Measurements from ENCODE around the gene ABITRAM.
"Not testable (repeated sequence)": the region's sequence is repeated elsewhere in the genome, so short reads cannot be mapped to it uniquely, and the experiment has no call there.

Gene ABITRAM, protein sequence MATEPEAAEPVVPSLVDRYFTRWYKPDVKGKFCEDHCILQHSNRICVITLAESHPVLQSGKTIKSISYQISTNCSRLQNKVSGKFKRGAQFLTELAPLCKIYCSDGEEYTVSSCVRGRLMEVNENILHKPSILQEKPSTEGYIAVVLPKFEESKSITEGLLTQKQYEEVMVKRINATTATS
- total RNA-seq, result 6.2 to 13.0 (median 10.0) reads per million in 4 donors

DNA sequence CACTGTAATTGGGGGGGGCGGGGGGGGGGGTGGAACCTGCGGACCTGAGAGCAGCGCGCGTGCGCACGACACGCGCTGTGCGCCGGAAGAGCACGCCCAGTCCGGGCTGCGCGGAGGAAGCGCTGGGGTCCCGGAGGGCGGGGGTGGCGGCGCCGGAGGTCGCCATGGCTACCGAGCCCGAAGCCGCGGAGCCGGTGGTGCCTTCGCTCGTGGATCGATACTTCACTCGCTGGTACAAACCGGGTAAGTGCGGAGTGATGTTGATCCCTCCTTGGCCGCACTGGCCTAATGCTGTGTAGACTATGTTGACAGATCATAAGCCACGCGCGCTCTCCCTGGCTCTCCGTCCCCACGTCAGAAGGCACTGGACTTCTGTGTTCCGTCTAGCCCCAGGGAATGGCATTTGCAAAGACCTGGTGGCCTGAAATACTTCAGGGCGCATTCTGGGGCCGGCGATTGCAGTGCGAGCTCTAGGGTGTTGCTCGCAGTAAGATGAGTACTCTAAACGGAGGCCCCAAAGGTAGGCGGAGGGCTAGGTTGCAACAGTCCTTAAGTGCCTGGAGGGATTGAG is at the start of gene ABITRAM:
ABITRAM (plus strand) TSS at position 78 of the 571 bp plus-strand sequence; CDS start at position 165, 87 bp downstream.
- DNase-seq, result peak; percentile 69 to 89 (median 71)

DNA sequence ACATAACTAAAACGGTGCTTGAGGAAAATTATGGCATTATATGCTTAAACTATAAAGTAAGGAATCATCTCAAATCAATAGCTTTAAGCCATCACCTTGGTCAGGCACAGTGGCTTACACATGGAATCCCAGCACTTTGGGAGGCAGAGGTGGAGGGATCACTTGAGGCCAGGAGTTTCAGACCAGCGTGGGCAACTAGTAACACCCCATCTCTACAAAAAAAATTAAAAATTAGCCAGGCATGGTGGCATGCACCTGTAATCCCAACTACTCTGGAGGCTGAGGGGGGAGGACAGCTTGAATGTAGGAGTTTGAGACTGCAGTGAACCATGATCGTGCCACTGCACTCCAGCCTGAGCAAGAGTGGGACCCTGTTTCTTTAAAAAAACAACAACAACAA is 49.5 kb upstream of the ABITRAM start:
- DNase-seq, result no peak

DNA sequence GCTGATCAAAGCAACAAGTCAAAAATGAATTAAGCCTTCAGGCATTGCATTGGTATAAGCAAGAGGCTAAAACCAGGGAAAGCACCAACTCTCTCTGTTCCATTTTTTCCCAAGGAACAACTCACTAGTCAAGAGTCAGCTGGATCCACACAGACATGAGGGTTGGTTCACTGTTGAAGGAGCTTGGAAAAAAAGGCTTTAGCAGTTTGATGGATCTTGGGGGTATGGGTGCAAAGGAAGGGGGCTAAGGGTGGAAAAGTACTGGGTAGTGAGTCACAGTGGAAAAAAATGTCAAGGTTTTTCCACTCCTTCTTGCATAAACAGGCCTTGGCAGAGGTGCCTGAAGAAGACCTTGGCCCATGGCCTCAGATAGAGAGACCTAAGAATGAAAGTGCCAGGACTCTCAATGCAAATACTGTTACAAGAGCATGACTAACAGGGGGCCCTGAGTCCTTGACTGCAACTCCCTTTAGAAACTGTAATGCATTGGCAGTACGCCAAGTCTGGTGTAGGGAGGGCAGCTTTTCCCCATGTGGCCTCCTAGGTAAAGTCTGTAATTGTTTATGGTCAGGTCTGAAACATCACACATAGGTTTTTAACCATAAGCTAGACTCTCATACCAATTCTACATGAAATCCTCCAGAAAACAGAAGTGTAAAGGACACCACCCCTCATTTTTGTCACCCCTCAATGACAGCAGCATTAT is 48.4 kb upstream of the ABITRAM start:
- peak in 1 of 5 donors; percentile 20 for DNase-seq

DNA sequence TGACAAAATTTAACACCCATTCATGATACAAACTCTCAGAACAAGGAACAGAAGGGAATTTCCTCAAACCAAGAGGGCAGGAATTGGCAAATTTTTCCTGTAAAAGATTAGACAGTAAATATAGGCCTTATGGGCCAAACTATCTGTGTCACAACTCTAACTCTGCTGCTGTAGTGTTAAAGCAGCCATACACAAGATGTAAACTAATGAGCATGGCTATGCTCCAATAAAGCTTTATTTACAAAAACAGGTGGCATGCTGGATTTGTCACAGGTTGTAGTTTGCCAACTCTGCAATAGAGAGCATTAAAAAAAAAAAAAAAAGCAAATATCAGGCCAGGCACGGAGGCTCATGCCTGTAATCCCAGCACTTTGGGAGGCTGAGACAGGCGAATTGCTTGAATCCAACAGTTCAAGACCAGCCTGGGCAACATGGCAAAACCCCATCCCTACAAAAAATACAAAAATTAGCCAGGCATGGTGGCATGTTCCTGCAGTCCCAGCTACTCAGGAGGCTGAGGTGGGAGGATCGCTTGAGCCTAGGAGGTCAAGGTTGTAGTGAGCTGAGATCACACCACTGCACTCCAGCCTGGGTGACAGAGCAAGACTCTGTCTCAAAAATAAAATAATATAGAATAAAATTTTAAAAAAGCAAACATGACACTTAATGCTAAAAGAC is 47.5 kb upstream of the ABITRAM start:
- not testable (repeated sequence) for DNase-seq

DNA sequence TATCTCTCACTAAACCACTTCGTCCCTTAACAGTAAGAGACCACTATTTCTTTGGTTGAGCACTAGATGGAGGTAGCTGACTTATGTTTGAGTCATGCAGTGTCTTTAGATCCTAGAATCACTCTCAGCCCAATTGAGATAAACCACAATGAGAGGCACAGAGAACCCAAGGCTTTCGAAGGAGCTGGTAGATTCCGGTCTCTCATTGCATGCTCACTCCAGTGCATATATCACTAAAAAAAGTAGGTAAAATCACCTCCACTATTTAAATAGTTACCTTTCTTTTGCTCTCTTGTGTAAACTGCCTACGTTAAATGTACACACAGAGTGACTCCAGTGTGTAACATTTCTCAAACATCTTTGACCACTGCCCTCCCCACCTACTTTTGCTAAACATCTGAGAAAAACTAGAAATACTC is 44.5 kb upstream of the ABITRAM start:
- peak in 1 of 5 donors; percentile 2 for DNase-seq

DNA sequence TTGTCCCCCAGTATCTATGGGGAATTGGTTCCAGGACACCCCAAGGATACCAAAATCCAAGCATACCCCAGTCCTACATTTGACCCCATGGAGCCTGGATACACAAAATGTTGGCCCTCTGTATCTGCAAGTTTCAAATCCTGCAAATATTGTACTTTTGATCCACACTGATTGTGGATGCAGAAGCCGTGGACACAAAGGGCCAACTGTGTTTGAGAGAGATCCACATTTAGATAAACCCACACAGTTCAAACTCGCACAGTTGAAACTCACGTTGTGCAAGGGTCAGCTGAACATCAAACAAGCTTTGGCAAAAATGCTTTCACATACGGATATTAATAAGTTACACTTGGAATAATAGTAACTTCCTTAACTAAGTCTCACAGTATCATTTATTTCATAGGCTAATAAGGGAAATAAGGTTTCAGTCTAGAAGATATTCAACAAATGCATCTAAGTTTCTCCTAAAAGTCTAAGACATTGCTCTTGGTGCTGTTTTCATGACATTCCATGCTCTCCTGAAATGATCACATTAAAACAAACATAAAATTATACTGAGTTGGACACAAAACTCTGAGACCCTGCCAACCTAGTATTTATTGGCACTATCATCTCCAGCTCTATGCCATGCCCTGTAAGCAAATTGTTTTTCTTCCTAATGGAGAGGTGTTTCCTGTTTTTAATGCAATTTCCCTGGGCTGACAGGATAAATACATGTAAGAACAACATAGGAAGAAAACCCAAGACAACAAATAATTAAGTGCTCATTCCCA is 39.8 kb upstream of the ABITRAM start:
- DNase-seq, result no peak

DNA sequence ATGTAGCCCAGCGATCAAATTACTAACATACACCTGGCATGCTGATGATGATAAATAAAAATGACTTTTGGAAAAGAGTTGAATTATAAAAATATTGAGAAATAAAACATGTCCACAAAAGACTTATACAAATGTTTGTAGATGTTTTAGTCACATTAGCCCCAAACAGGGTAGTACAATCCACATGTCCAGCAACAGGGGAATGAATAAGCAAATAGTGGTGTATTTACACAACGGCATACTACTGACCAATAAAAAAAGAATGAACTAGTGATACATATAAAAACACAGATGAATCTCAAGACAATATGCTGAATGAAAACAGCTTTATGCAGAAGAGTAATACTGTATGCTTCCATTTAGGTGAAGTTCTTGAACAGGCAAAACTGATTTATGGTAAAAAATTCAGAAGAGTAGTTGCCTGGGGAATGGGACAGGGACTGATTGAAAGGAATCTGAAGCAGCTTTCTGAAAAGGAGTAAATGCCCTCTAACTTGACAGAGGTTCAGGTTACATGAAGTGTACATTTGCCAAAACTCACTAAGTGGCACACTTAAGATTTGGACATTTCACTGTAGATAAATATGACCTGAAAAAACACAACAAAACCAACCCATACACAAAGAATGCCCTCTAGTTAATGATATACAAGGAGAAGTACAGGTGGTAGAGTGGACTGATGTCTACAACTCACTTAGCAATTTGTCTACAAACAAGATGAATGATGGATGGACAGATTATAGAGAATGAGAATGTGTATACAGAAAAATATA is 36.7 kb upstream of the ABITRAM start:
- no peak for DNase-seq

DNA sequence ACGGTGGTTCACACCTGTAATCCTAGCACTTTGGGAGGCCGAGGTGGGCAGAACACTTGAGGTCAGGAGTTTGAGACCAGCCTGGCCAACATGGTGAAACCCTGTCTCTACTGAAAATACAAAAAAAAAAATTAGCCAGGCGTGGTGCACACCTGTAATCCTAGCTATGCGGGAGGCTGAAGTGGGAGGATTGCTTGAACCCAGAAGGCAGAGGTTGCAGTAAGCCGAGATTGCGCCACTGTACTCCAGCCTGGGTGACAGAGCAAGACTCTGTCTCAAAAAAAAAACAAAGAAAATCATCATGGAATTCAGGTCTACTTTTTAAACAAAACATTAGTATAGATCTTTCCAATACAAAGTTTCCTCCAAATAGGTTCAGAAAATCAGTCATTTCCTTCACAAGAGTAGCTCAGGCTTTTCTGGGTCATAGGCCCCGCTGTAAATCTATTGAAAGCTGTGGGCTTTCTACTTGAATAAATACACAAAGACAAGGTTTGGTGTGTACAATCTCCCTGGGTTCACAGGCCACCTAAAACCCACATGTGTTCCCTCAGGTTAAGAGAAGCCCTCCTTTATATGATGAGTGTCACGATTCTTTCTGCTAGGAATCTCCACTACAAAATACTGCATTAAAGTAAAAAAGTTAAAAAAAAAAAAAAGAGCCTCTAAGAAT is 35.0 kb upstream of the ABITRAM start:
- not testable (repeated sequence) for DNase-seq

DNA sequence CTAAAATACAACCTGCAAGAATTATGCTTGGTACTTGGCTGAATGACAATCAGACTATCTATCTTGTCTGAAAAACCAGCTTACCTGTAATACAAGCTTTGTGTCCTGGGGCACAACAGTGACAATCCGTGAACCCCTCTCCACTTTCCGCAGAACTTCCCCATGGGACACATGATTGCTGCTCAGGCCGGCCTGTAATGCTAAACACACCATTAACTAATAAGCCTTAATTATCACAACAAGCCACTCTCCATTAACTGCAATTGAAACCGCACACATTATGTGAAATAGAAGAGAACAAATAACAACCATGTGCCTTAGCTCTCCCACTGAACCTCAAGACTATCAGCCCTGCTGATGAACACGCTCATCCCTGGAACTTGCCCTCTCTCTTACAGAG is 34.0 kb upstream of the ABITRAM start:
- no peak for DNase-seq

DNA sequence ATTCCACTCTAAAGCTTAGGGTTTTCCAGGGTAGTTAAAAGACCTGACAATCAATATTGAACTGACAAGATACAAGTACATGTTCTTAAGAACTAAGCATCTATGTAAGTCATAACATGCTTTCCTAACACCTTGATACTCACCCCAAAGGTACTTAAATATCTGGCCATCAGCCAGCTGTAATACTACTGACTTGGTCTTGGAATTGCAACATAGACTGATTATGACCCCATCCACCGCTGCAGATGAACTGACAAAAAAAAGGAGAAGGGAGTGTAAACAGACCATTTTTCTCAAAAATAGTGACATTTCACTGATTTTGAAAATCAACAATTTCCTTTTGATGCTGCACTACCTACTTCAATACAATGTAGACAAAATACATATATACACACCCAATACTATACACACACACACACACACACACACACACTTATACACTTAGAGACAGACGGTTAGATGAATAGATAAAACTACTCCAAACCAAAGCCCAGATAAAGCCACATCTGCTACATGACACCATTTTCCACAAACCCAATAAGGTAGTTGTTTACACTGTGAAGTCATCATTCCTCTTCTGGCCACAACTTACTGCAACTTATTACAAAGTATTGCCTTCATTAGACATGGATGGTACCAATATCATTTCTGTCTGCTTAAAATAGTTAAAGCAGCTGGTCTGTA is 30.6 kb upstream of the ABITRAM start:
- no peak for DNase-seq

DNA sequence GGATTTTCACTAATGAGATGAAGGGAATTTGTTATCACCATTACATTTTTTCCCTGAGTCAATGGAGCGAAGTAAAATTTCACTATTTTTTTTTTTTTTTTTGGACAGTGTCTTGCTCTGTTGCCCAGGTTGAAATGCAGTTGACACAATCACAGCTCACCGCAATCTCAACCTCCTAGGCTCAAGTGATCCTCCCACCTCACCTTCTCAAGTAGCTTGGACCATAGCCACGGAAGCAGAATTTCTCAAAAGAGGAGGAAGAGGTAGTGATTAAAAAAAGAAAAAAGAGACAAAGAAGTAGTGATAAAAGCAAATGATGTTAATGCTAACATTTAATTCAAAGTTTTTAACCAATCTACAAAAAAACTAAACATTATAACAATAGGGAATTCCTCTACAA is 30.0 kb upstream of the ABITRAM start:
- DNase-seq, result no peak

DNA sequence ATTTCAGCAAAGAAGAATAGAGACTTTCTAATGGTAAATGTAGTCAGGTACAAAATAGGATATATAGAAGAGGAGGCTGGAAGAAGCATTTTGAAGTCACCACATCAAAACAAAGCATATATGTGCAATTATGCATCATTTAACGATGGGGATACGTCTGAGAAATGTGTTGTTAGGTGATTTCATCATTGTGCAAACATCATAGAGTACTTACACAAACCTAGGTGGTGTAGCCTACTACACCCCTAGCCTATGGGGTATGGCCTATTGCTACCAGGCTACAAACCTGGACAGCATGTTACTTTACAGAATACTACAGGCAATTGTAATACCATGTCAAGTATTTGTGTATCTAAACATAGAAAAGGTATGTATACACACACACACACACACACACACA is 28.7 kb upstream of the ABITRAM start:
- no peak for DNase-seq

DNA sequence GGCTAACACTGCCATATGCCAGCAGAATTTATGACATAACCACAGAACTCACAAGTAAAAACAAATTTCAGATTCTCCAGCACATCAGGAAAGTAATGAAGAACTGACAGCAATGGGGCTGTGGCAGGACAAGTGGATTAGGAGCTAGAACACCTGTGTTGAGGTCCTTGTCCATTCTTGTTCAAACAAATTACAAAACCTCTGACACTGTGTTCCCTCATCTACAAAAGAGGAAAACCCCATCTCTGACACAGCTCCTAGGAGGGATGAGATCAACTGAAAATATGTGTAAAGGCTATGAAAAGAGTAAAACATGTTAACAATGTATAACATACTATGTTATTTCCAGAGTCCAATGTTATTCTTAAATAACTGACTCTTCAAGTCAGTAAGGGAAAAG is 23.8 kb upstream of the ABITRAM start:
- no peak for DNase-seq

DNA sequence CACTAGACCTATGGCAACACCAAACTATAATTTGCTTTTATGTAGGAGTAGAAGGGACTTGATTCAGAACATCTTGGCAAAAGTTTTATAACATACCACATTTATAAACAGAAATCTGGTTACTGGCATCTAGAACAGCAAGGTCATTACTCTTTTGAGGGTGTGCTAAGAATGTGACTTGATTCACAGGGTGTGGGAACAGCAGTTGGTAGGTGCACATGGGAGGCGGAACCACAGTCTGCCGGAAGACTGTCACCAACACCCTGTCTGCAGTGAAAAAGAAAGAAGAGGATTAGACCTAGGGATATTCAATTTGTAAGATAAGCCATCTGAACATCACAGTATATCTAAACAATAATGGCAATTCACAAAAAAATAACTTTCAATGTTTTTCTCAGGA is 23.3 kb upstream of the ABITRAM start:
- DNase-seq, result no peak

DNA sequence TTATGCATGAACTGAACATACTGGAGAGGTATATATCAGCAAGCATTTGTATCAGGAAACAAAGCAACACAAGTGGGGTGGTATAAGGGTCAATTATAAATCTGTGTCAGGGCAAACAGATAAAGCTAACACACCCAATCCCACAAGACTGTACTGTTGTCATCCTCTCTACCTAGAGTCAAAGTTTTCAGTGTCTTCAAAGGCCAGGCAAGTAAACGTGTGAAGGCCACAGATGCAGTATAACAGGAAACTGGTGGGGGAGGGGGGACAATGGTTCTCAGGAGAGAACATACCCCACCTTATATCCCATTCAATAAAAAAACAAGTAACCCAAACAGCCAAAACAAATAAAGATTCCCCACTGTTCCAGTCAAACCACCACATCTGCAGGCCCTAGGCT is 22.4 kb upstream of the ABITRAM start:
- no peak for DNase-seq

DNA sequence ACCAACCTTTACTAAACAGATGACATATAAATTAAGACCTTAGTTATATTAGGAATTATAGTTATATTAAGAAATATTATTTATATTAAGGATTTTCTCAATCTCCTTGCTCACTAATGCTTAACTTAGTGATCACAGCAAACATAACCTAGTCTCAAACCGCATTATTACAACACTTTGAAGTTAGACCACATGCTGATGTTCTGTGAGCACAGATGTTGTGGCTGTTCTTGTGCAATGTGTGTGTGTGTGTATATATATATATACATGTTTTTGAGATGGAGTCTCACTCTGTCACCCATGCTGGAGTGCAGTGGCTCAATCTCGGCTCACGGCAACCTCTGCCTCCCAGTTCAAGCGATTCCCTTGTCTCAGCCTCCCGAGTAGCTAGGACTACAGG is 20.8 kb upstream of the ABITRAM start:
- DNase-seq, result no peak

DNA sequence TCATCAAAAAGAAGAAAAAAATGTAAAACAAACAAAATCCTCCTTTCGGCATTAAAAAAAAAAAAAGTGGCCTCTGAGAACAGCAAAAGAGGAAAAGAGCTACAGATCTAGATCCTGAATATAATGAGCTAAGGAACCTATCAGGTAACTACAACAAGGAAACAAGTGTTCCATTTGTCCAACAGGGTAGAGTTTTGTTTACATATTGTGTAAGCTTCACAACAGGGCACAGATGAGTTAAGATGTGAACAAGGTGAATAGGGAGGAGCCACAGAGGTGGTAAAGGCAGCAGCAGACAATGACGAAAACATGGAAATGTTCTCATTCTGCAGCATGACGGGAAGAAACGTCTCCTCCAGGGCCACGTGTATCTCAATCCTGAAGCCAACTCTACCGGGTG is 14.7 kb upstream of the ABITRAM start:
- no peak for DNase-seq

DNA sequence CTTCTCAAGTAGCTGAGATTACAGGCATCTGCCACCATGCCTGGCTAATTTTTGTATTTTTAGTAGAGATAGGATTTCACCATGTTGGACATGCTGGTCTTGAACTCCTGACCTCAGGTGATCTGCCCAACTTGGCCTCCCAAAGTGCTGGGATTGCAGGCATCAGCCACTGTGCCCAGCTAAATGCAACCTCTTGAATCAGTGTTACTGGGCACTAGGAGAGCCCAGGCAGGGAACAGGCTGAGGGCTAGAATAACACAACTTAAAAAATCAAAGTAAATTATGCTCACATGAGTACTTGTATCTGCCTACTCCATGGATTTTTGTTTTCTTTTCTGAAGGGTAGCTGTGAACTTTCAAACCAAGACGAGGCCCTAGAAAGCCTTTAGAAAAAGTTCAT is 13.8 kb upstream of the ABITRAM start:
- not testable (repeated sequence) for DNase-seq

DNA sequence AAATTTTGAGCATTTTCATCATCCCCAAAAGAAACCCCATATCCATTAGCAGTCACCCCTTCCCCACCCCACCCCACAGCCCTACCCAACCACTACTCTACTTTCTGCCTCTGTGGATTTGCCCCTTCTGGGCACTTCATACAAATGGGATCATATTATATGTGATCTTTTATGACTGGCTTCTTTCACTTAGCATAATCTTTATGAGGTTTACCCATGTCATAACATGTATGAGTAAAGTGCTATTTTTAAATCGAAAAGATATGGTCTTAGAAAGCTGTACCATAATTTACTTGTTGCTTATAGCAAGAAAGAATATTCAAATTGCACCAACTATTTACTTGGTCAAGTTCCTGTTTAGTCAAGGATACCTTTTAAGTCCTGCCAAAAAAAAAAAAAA is 13.0 kb upstream of the ABITRAM start:
- DNase-seq, result no peak

DNA sequence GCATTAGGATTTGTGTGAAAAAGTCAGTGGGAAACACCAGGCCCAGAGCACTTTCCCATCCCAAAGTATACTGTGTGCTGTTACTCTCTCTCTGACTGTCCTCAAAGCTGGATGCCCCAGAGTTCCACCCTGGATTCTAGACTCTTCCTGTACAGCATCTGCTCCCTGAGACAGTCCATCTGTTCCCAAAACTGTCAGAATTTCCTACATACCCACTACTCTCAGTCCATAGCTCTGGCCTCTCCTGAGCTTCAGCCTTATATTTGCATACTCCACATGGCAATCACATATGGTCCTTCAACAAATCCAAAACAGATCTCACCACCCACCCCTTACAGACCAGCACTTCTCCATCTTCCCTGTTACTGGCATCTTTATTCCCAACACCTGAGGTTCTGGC is 9.7 kb upstream of the ABITRAM start:
- no peak for DNase-seq

DNA sequence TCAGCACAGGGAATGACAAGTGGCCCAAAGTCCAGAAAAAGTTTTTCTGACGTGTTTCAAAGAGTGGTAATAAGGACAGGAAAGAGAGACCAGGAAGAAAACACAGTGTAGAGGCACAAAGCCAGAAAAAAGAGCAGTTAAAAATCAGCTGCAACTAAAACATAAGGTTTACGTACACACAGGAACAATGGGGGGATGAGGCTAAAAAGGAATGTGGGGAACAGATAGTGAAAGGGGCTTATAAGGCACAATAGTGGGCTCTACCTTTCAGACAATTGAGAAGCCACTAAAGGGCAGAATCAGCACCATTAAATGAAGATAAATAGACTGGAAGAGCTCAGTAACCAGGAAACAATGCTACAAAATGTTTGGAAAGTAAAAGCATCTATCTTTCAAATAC is 5.8 kb upstream of the ABITRAM start:
- no peak for DNase-seq
